Head of caudate nucleus (tissue), 42 donors: ENCODE measurements around the gene NXPH3.
A peak's percentile ranks its signal among the peaks of the same experiment; 100 is the strongest.

Experiments
- DNase-seq, 42 donors: peaks; one replicate each; pipeline versions ENCODE4 v3.0.0 to v3.0.0-alpha.2; 2020 to 2021; ENCODE audit warnings: mixed read lengths in 7 of 42
- intact Hi-C: fragments of 100-400 bp; cut with DNase I; formaldehyde crosslinking; loops from one replicate; pipeline ENCODE4 v1.15.0; 2022

The NXPH3 gene

GRCh38 chr17:49603720-49604119 lies 28.0 kb downstream of the NXPH3 start:
- no peak for DNase-seq
- intact Hi-C loops, result no loop called here

DNA sequence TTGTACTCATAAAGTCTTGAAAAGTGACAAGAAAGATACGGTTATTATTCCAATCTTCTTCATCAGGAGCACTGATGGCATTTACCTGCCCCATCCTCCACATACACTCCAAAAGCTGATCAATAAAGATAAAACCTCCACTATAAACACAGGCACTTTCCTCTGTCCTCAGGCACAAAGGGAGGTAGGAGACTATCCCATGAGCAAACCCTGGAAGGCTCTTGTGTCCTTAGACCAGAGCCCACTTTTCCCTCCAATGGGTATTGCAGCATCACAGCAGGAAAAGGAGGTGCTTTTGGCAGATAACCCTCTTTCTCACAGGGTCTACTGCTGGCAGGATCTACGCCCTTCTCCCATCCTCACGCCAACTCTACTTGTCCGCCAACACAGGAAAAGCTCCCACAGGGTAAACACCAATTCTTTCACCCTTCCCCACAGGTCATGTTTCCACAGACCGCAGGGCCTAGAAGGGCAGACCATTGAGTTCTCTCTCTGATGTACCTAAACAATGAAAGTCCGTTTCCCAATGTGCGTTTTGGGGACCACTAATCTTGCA lies 28.7 kb downstream of the NXPH3 start:
- peak in 1 of 42 donors; percentile 27 for DNase-seq
- intact Hi-C loops, result no loop called here

DNA sequence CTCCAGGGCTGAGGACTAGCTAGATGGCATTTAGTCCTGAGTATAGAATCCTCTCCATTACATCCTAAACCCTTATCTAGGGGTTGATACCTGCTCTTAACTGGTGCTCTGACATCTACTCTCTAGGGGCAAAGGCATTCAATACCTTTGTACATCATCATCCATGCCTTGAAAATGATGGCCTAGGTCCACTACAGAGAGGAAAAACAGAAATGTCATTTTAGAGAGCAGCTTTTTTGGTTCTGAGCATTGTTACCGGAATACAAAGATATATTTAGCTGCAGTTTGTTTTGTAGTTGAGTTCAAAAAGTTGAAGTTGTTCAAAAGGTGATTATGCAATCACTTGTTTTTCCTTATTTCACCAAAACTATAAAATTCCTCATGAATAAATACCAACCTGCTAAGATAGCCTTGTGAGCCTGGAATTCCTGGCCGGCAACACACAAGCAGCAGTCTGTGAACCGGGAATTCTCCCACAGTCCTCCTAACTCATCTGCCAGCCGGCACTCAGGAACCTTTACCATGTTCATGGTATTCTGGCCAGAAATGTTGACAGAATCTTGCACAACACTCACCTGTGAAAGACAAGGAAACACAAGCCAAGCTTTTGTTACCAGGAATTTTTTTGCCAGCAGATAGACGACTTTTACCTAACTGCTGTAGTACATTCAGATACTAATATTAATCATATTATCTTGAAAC lies 35.4 kb downstream of the NXPH3 start:
- no peak for DNase-seq

GRCh38 chr17:49612726-49613125 lies 37.1 kb downstream of the NXPH3 start:
- intact Hi-C loops, result no loop called here
- DNase-seq, result no peak

More for the DNA sequence above, 35.4 kb downstream of the NXPH3 start:
- intact Hi-C loops, result no loop called here

DNA sequence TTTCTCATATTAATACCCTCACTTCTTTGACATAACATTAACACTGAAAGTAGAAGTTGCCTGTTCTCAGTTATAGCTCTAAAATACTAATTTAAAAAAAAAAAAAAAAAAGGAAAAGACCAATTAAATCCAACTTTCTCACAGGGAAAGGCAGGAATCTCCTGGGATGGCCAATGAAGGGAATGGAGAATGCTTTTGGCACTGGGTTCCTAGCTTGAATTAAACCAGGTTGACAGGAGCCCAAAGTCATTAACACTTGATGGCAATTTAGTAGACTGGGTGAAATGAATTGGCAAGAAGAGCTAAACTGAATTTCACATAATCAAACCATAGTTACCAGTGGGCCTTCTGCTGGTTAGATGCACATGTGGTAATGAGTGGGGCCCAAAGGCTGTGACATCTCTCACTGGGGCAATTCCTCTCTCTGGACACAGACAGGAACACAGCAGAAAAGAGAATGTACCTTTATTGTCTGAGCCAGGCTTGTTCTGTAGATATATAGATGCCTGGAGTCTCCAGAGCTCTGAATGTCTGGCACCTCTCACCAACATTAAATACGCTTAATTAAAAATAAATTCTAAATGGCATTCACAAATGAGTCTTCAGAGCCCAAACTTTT lies 37.6 kb downstream of the NXPH3 start:
- no peak for DNase-seq
- intact Hi-C loops, result no loop called here

DNA sequence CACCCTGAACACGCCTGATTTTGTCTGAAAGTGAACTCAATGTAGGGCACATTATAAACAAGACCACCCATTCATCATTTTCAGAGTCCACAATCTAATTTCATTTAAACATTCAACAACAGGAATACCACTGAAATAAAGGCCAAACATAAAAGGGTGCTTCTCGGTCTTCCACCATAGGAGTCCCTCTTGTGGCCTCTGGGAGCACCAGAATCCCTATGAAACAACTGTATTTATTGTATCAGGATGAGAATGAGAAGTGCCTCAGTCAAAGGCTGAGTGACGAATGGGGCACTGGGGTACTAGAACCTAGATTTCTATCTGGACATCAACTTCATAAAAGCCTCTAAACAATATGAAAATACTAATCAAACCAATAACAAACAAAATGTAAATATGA lies 40.4 kb downstream of the NXPH3 start:
- intact Hi-C loops, result no loop called here
- peak in 7 of 42 donors; percentile 5 to 53 (median 20) for DNase-seq

DNA sequence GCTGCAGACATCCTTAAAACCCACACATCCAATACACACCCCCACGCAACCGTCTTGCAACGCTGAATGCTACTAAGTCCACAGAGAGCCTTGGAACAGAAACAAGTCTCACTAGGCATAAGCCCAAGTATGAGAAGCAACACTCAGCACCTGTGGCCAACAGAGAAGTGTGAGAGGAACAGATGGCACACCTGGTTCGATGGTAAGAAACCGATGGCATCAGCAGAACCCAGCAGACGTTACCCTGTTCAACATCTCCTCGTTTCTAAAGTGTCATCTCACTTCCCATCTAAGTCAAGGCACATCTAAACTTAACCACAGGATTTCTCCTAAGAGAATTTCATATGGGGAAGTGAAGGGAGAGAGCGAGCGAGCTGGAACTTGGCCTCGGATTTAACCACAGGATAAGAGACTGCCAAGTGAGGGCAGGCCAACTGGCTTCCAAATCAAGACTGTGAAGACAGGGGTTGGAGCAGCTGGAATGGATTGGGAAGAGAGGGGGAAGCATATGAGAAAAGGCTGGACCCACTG lies 41.0 kb downstream of the NXPH3 start:
- intact Hi-C loops, result no loop called here
- DNase-seq, result peak in 26 of 42 donors; percentile 17 to 74 (median 39)

GRCh38 chr17:49618028-49618611 lies 42.4 kb downstream of the NXPH3 start:
- no peak for DNase-seq
- intact Hi-C loops, result no loop called here

DNA sequence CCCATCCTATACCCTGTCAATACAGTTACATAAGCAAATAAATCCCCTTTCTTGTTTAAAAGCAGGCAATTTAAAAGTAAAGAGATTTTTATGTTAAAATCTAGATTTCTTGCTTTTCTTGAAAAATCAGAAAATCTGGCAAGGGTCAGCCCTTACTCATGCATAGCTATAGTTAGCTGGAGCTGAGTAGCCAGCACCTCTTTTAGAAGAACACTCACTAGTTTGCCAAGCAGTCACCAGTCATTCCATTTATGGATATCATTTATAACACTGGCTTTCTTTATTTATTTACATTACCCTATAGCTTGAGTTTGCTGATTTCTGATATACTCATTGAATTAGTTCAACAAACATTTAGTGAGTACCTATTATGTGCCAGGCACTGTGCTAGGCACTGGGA lies 45.7 kb downstream of the NXPH3 start:
- intact Hi-C loops, result no loop called here
- DNase-seq, result no peak

DNA sequence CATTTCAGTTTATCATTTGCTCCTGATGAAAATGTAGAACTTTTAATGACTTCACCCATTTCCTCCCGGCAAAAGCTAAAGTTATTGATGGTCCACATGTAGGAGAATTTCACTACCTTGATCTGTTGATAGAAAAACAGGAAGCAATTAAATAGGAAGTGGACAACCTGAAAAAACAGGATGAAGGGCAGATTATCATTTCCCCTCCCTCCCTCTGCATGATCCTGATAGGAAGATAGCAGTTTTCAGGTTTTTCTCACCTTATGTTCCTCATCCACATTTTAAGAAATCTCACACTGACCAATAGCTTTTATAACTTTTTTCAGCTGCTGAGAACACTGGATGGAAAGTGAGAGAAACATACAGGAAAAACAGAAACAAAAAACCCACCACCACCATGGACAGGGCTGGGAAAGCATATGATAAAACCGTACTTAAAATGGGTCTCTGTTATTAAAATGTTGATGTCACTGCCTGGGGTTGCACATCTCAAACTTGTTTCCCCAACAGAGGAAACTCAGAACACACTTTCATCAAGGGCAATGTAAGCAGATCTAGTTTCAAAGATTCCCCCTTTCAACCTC lies 46.4 kb downstream of the NXPH3 start:
- DNase-seq, result no peak
- intact Hi-C loops, result no loop called here

DNA sequence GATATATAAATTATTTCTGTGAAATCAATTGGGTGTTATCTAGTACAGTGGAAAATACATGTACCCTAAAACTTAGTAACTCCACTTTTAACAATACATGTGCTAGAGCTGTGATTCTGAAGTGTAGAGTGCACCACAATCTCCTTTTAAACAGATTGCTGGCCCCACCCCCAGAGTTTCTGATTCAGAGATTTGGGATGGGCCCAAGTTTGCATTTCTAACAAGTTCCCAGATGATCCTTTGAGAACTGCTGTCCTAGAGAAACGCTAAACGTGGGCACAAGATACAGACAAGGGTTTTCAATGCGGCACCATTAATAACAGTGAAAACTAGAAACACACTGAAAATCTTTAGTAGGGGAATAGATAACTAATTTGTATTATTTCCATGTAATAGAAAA lies 49.2 kb downstream of the NXPH3 start:
- intact Hi-C loops, result no loop called here
- DNase-seq, result no peak

DNA sequence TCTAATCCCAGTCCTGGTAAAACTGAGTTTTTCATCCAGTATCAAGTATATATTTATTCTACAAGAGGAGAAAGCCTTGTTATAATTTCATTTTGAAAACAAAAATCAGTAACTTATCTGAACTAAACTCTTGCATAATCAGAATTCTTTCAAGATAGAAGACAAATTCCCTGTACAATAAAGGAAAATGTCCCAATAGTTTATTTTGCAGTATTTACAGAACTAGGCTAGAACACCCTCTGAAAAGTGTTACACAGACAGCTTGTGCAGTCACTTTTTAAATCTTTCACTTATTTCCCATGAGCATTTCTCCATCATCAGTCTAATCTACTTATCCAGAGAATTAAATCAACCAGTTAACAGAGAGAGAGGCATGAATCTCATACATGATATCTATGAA lies 53.8 kb downstream of the NXPH3 start:
- no peak for DNase-seq
- intact Hi-C loops, result no loop called here

GRCh38 chr17:49630113-49630900 lies 54.6 kb downstream of the NXPH3 start:
- intact Hi-C loops, result no loop called here
- no peak for DNase-seq

GRCh38 chr17:49631496-49631895 lies 55.8 kb downstream of the NXPH3 start:
- intact Hi-C loops, result no loop called here
- no peak for DNase-seq
